Naive thymus-derived CD4-positive, alpha-beta T cell (primary cell): ENCODE data around the gene SPEF2. TPM values are rescaled to one million over a fixed set of nuclear protein-coding genes. Genes with fewer than 3 reads are reported as not detected.

Experiments
- ATAC-seq: fragments of 150-1000 bp; cut with Tn5 transposase; 2 replicates; pipeline ENCODE4 v1.10.0; 2021; ENCODE audit warnings: mild to moderate bottlenecking, moderate library complexity
- CTCF ChIA-PET: fragments of 350-600 bp; sonication (Branson Sonifier 250); formaldehyde crosslinking; loops from one replicate; lab custom pipeline; 2021; ENCODE audit warnings: antibody characterized with exemption; lab: Charles Lee
- POLR2A ChIA-PET: fragments of 350-600 bp; sonication (Branson Sonifier 250); formaldehyde crosslinking; loops from one replicate; lab custom pipeline; 2021; ENCODE audit warnings: antibody characterized with exemption, inconsistent platforms; lab: Charles Lee
- DNase-seq, 9 donors: peaks; one replicate each; pipeline versions ENCODE4 v3.0.0 to v3.0.0-alpha.2; 2020 to 2022; ENCODE audit warnings: mixed read lengths in 1 of 9
- H3K27ac ChIP-seq: one replicate; pipeline ENCODE4 v1.7.0; 2013; ENCODE audit warnings: mild to moderate bottlenecking, low read depth, low read length, moderate library complexity
- H3K27me3 ChIP-seq, 2 donors: one replicate each; pipeline ENCODE4 v1.7.0; 2013; ENCODE audit warnings: low read length in 2 of 2, mild to moderate bottlenecking in 2 of 2, moderate library complexity in 2 of 2; ENCODE audit not compliant: control insufficient read depth in 2 of 2, insufficient read depth in 2 of 2
- H3K36me3 ChIP-seq, 3 experiments: 1 replicate in 2 of 3; 2 replicates in 1 of 3; pipeline ENCODE4 v1.7.0; 2013; ENCODE audit warnings: low read length in 3 of 3, mild to moderate bottlenecking in 3 of 3, moderate library complexity in 1 of 3; ENCODE audit not compliant: insufficient read depth in 3 of 3, control insufficient read depth in 2 of 3
- H3K4me1 ChIP-seq, 2 donors: one replicate each; pipeline ENCODE4 v1.7.0; 2013; ENCODE audit warnings: low read length in 2 of 2, mild to moderate bottlenecking in 2 of 2, moderate library complexity in 1 of 2; ENCODE audit not compliant: control insufficient read depth in 2 of 2, insufficient read depth in 2 of 2
- H3K4me3 ChIP-seq: 2 replicates; pipeline ENCODE4 v1.7.0; 2013; ENCODE audit warnings: mild to moderate bottlenecking, low read length
- H3K9me3 ChIP-seq, 3 experiments: 1 replicate in 2 of 3; 2 replicates in 1 of 3; pipeline ENCODE4 v1.7.0; 2013; ENCODE audit warnings: low read length in 3 of 3; ENCODE audit not compliant: control insufficient read depth in 2 of 3
- H3K27ac Mint-ChIP-seq, 9 donors: one replicate each; pipeline ENCODE4 v1.8.0; 2020 to 2022; ENCODE audit warnings: mixed read lengths in 9 of 9, mild to moderate bottlenecking in 8 of 9, moderate library complexity in 5 of 9, inconsistent platforms in 2 of 9
- H3K27me3 Mint-ChIP-seq, 5 donors: one replicate each; pipeline ENCODE4 v1.8.0; 2021 to 2022; ENCODE audit warnings: mixed read lengths in 5 of 5, mild to moderate bottlenecking in 1 of 5
- H3K36me3 Mint-ChIP-seq, 5 donors: one replicate each; pipeline ENCODE4 v1.8.0; 2020 to 2022; ENCODE audit warnings: mixed read lengths in 5 of 5, mild to moderate bottlenecking in 3 of 5, inconsistent platforms in 1 of 5
- H3K4me1 Mint-ChIP-seq, 7 donors: one replicate each; pipeline ENCODE4 v1.8.0; 2020 to 2022; ENCODE audit warnings: mixed read lengths in 7 of 7, mild to moderate bottlenecking in 3 of 7, inconsistent platforms in 1 of 7
- H3K4me3 Mint-ChIP-seq, 10 donors: one replicate each; pipeline ENCODE4 v1.8.0; 2020 to 2022; ENCODE audit warnings: mild to moderate bottlenecking in 10 of 10, mixed read lengths in 10 of 10, moderate library complexity in 6 of 10, inconsistent platforms in 2 of 10
- H3K9me3 Mint-ChIP-seq, 11 donors: one replicate each; pipeline ENCODE4 v1.8.0; 2020 to 2022; ENCODE audit warnings: mixed read lengths in 11 of 11, mild to moderate bottlenecking in 4 of 11, inconsistent platforms in 1 of 11, moderate library complexity in 1 of 11
- intact Hi-C, 2 donors: fragments of 100-400 bp; cut with micrococcal nuclease; formaldehyde crosslinking; loops; one replicate each; pipeline ENCODE4 v1.15.1; 2023
- polyA plus RNA-seq, 2 donors: library from polyadenylated mRNA; unstranded; fragments of 300-500 nt; fragmentation: Illumina TruSeq; gene quantifications; one replicate each; pipeline ENCODE4 v1.2.3, GENCODE V29; 2021
- total RNA-seq, 6 experiments: library from RNA in 5 of 6; stranded (reverse) in 5 of 6; gene quantifications; 1 replicate in 5 of 6; 2 replicates in 1 of 6; pipeline ENCODE4 v1.2.3 and lab custom pipeline; 2021 to 2026

Gene SPEF2
- total and polyA plus RNA-seq, 7 experiments from 2014 or later, result 5.5 to 13.5 (median 7.7) TPM

DNA sequence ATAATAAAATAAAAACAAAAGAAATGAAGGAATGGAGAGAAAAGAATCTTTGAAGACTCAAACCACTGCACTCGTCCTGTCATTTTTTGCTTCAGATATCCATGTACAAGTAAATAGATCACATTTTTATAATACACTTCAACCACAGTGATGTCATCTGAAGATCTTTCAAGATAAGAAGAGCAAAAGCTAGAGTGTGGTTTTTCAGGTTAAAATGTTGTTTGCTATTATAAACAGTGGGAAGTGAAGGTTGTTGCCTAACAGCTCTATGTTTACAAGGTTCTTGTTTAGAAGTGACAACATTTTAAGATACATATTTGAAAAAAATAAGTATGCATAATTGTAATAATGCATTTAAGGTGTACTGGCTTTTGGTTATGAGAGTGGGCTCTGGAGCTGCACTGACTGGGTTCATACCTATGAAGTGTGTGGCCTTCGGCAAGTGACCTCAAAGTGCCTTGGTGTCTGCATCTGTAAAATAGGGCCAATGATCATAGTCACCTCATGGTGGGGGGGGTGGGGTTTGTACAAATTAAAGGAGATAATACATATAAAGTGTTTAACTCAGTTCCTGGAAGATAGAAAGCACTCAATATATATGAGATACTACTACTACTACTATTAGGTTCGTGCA is 193.6 kb downstream of the SPEF2 start:
- peak overlapping the region; percentile 28 for H3K4me3 ChIP-seq
- ATAC-seq, result peak; percentile 84
- Mint-ChIP-seq H3K27ac (peak overlapping the region; percentile 90 to 99 (median 97)), H3K4me1 (peaks cover 12 to 74% (median 59%) of the 10 kb centered on the region in 7 donors), H3K4me3 (peak overlapping the region; percentile 42 to 83 (median 74)), H3K9me3 (peaks cover 0 to 4% (median 0%) of the 10 kb centered on the region in 11 donors), H3K36me3 (peaks cover 0 to 12% (median 0%) of the 10 kb centered on the region in 5 donors), H3K27me3 (no peaks in the 10 kb centered on the region)
- ChIA-PET CTCF (interaction anchor here (0.7 to 3.4 kb wide), 6 partner anchors 11 to 47 kb away, joined by 3 to 36 read pairs (median 3); no protein-coding TSS in a partner anchor), POLR2A (interaction anchor here (0.8 to 6.4 kb wide), 16 partner anchors 9 to 113 kb away, joined by 3 to 148 read pairs (median 5); partner anchors contain the start of gene IL7R)
- H3K9me3 ChIP-seq, result no peaks in the 10 kb centered on the region
- H3K36me3 ChIP-seq, result no peaks in the 10 kb centered on the region
- H3K27ac ChIP-seq, result peak overlapping the region; percentile 77
- DNase-seq, result peak in 7 of 9 donors; percentile 69 to 90 (median 80)
- H3K4me1 ChIP-seq, result peaks cover 63 to 75% of the 10 kb centered on the region in 2 donors
- H3K27me3 ChIP-seq, result no peaks in the 10 kb centered on the region
- intact Hi-C loops, result loop anchor here (1.0 kb wide), 12 partner anchors 11 to 160 kb away; no protein-coding TSS in a partner anchor

DNA sequence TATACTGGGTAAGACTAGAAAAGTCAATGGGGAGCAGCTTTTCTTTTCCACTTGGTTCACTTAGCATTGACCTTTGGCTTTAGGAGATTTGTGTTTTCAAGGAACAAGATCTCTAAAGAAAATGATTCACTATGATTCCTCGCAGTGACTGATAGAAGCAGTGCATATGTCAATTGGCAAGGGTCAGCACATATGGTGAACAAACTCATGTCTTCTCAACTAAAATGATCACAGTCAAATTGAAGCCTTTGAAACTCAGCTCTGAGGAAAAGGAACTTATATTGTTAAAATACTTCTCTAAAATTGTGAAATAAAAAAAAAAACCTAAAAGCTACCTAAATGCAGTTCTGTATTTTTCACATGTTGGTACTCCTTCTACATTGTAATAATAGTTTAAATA is 195.9 kb downstream of the SPEF2 start:
- H3K4me1 ChIP-seq, result peaks cover 65 to 86% of the 10 kb centered on the region in 2 donors
- DNase-seq (no peak), ATAC-seq (no peak)
- CTCF ChIA-PET, result interaction anchor here (0.6 to 3.4 kb wide), 8 partner anchors 9 to 99 kb away, joined by 3 to 36 read pairs (median 4); partner anchors contain the start of gene IL7R
- peaks cover 0 to 5% (median 0%) of the 10 kb centered on the region in 5 donors for H3K36me3 Mint-ChIP-seq
- peaks cover 12 to 54% (median 39%) of the 10 kb centered on the region in 7 donors for H3K4me1 Mint-ChIP-seq
- H3K4me3 Mint-ChIP-seq, result no peak overlapping the region
- no peaks in the 10 kb centered on the region for H3K27me3 ChIP-seq
- H3K27ac ChIP-seq, result no peak overlapping the region
- intact Hi-C loops, result no loop called here
- POLR2A ChIA-PET, result interaction anchor here (0.6 to 6.4 kb wide), 16 partner anchors 10 to 155 kb away, joined by 3 to 148 read pairs (median 7); partner anchors contain the start of gene IL7R
- no peaks in the 10 kb centered on the region for H3K27me3 Mint-ChIP-seq
- no peak overlapping the region for H3K4me3 ChIP-seq
- peak overlapping the region in 5 of 9 donors; percentile 20 to 77 (median 58) for H3K27ac Mint-ChIP-seq
- peaks cover 0 to 2% (median 0%) of the 10 kb centered on the region in 11 donors for H3K9me3 Mint-ChIP-seq
- no peaks in the 10 kb centered on the region for H3K9me3 ChIP-seq
- no peaks in the 10 kb centered on the region for H3K36me3 ChIP-seq

DNA sequence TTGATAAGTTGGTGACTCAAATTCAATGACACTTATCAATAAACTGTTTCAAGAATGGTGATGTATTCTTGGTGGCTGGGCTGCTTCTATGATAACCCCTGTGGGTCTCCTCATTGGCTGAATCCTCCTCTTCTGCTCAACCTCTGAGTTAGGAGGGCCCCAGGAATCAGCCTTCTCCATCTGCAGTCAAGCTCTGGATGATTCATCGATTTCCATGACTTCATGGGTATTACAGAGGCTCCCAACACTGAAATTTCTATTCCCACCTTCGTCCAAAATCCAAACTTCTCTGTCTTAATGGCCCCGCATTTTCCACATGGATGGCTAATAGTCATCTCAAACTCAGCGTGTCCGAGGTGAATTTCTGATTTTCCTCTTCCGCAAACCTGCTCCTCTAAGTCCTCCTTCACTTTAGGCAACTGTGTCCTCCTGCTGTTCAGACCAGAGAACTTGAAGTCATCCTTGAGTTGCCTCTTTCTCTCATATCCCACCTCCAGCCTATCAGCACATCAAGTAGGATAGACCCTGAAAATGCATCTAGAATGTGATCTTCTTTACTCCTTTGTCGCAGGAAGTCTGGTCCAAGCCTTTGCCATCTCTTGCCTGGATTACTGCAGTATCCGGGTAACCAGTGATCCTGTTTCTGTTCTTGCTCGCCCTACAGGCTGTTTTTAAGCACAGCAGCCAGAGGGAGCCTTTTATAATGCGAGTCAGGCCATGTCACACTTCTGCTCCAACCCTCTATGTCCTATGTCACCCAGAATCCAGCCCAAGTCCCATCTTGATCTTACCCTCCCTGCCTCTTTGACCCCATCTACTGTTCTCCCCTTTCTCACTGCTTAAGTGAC is 197.7 kb downstream of the SPEF2 start:
- CTCF ChIA-PET, result interaction anchor here (0.7 to 0.8 kb wide), 3 partner anchors 21 to 43 kb away, joined by 3 read pairs; no protein-coding TSS in a partner anchor
- H3K36me3 ChIP-seq, result no peaks in the 10 kb centered on the region
- no peaks in the 10 kb centered on the region for H3K9me3 ChIP-seq
- DNase-seq (peak in 2 of 9 donors; percentile 41 to 45), ATAC-seq (no peak)
- no peak overlapping the region for H3K4me3 Mint-ChIP-seq
- H3K4me3 ChIP-seq, result peak overlapping the region; percentile 25
- POLR2A ChIA-PET, result interaction anchor here (1.3 to 21.7 kb wide), 3 partner anchors 11 to 41 kb away, joined by 4 to 1069 read pairs (median 5); partner anchors contain the start of gene IL7R
- H3K4me1 Mint-ChIP-seq, result peaks cover 25 to 56% (median 43%) of the 10 kb centered on the region in 7 donors
- H3K4me1 ChIP-seq, result peaks cover 67 to 88% of the 10 kb centered on the region in 2 donors
- H3K9me3 Mint-ChIP-seq, result peaks cover 0 to 7% (median under 1%) of the 10 kb centered on the region in 11 donors
- H3K27me3 Mint-ChIP-seq, result no peaks in the 10 kb centered on the region
- intact Hi-C loops, result loop anchor here (1.0 kb wide), 4 partner anchors 8 to 44 kb away; no protein-coding TSS in a partner anchor
- H3K27ac Mint-ChIP-seq, result no peak overlapping the region
- H3K27ac ChIP-seq, result peak overlapping the region; percentile 23
- H3K27me3 ChIP-seq, result no peaks in the 10 kb centered on the region
- peaks cover 0 to 7% (median 4%) of the 10 kb centered on the region in 5 donors for H3K36me3 Mint-ChIP-seq

DNA sequence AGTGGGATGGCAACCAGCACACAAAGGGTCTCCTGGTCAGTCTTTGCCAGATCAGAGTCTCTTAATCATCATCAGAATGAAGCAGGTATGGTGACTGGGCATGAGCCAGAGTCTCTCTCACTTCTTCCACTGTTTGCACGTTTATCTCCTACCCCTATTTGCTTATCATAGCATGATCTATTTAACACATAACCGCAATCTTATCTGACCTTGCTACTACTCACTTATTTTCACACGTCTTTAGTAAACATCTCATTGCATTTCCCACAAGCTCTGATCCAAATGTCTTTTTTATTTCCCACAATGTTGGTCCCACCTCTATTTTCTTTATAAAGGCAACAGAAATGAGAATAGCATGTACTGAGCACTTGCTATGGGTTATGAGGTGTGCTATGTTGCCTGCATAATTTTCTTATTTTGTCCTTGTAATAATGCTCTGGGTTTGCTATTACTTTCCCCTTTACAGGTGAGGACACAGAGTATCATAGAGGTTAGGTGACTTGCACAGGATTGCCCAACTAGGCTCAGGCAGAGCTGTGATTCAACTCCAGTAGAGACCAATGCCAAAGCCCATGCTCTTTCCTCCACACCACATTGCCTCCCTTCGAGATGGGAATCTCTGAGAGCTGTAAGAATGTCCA is 199.3 kb downstream of the SPEF2 start:
- Histone ChIP-seq H3K27me3 (no peaks in the 10 kb centered on the region), H3K4me1 (peaks cover 70 to 90% of the 10 kb centered on the region in 2 donors), H3K9me3 (no peaks in the 10 kb centered on the region), H3K36me3 (no peaks in the 10 kb centered on the region), H3K4me3 (peak overlapping the region; percentile 19), H3K27ac (peak overlapping the region; percentile 23)
- Mint-ChIP-seq H3K36me3 (peaks cover 0 to 13% (median 4%) of the 10 kb centered on the region in 5 donors), H3K4me1 (peaks cover 28 to 55% (median 44%) of the 10 kb centered on the region in 7 donors), H3K27ac (no peak overlapping the region), H3K4me3 (no peak overlapping the region), H3K27me3 (no peaks in the 10 kb centered on the region), H3K9me3 (peaks cover 0 to 7% (median 2%) of the 10 kb centered on the region in 11 donors)
- no peak for DNase-seq
- peak; percentile 56 for ATAC-seq
- ChIA-PET POLR2A (interaction anchor here (0.7 to 21.7 kb wide), 10 partner anchors 8 to 158 kb away, joined by 3 to 1069 read pairs (median 4); partner anchors contain the start of gene IL7R), CTCF (interaction anchor here (0.8 to 1.4 kb wide), 5 partner anchors 14 to 104 kb away, joined by 3 to 5 read pairs (median 3); partner anchors contain the start of gene IL7R)
- intact Hi-C loops, result no loop called here

DNA sequence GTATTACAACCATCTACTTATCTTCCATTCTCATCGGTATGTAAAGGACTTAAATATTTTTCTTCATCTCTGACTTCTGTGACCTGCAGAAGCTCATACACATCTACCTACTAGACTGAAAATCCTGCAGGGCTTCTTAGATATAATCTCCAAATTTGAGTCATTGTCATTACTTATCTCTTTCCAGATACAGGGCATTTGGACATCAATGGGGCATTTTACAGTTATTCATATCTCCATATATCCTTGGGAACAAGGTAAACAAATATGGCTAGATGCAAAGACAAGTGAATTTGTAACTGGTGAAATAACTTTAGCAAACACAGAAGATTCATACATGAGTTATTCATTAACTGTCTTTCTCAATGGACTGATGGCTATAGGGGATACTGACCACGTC is 201.4 kb downstream of the SPEF2 start:
- H3K9me3 Mint-ChIP-seq, result peaks cover 0 to 7% (median 2%) of the 10 kb centered on the region in 11 donors
- no peaks in the 10 kb centered on the region for H3K27me3 Mint-ChIP-seq
- H3K27ac ChIP-seq, result no peak overlapping the region
- CTCF ChIA-PET, result interaction anchor here (0.7 to 5.8 kb wide), 5 partner anchors 15 to 40 kb away, joined by 3 to 50 read pairs (median 3); no protein-coding TSS in a partner anchor
- POLR2A ChIA-PET, result interaction anchor here (0.7 to 21.7 kb wide), 11 partner anchors 8 to 84 kb away, joined by 3 to 1069 read pairs (median 10); partner anchors contain the start of gene IL7R
- H3K4me1 Mint-ChIP-seq, result peaks cover 38 to 63% (median 59%) of the 10 kb centered on the region in 7 donors
- intact Hi-C loops, result no loop called here
- DNase-seq, result no peak
- H3K36me3 ChIP-seq, result no peaks in the 10 kb centered on the region
- peaks cover 84 to 96% of the 10 kb centered on the region in 2 donors for H3K4me1 ChIP-seq
- peak overlapping the region; percentile 12 to 97 (median 88) for H3K27ac Mint-ChIP-seq
- peaks cover 0 to 13% (median 5%) of the 10 kb centered on the region in 5 donors for H3K36me3 Mint-ChIP-seq
- no peaks in the 10 kb centered on the region for H3K27me3 ChIP-seq
- H3K4me3 ChIP-seq, result peak overlapping the region; percentile 25
- H3K4me3 Mint-ChIP-seq, result peak overlapping the region in 9 of 10 donors; percentile 4 to 84 (median 51)
- no peak for ATAC-seq
- no peaks in the 10 kb centered on the region for H3K9me3 ChIP-seq
